Activated naive CD4-positive, alpha-beta T cell treated with anti-CD3 and anti-CD28 coated beads, Interleukin-2, amount 50 U/mL, for 24 hours (primary cell): ENCODE measurements around the gene PNKD.
A peak's percentile ranks its signal among the peaks of the same experiment; 100 is the strongest.

Experiments
- H3K27ac Mint-ChIP-seq: one replicate; pipeline ENCODE4 v1.8.0; 2021; ENCODE audit warnings: mild to moderate bottlenecking, mixed read lengths
- H3K27me3 Mint-ChIP-seq: one replicate; pipeline ENCODE4 v1.8.0; 2021; ENCODE audit warnings: mixed read lengths
- H3K36me3 Mint-ChIP-seq: one replicate; pipeline ENCODE4 v1.8.0; 2021; ENCODE audit warnings: mixed read lengths
- H3K4me1 Mint-ChIP-seq: one replicate; pipeline ENCODE4 v1.8.0; 2021; ENCODE audit warnings: mixed read lengths
- H3K4me3 Mint-ChIP-seq: one replicate; pipeline ENCODE4 v1.8.0; 2021; ENCODE audit warnings: mild to moderate bottlenecking, mixed read lengths
- H3K9me3 Mint-ChIP-seq: one replicate; pipeline ENCODE4 v1.8.0; 2021; ENCODE audit warnings: mixed read lengths

PNKD gene

DNA sequence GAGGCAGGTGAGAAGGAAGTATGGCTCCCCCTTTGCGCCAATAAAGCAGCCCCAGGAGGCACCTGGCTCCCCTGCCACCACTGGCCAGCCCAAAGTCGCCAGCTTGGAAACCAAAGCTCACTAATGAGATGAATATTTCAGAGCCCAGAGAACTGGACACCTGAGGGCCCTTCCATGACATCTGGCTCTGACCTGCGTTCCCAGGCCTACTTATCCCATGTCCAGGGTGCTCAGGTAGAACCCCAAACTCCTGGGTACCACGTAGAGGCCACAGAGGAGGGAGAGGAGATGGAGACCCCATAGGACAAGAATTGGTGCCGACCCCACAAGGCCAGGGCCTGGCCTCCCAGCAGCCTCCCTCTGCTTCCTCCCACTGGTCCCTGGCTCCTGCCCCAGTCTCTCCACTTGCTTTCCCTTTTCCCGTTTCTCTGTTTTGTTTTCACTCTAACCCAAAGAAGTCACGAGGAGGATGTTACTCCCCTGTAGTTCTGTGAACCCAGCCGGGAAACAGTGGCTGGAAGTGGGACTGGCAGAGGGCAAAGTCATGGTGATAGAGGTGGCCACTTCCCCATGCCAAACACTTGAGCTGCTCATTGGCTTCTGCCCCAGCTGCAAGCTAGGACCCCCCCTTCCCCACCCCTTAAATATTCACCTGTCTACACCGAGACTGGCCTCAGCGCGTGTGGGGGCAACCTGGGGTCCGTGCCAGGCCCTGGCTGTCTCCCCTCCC lies 21.2 kb downstream of the PNKD start:
- Mint-ChIP-seq H3K4me1 (peaks cover 61% of the 10 kb centered on the region), H3K27ac (peak overlapping the region; percentile 94)

DNA sequence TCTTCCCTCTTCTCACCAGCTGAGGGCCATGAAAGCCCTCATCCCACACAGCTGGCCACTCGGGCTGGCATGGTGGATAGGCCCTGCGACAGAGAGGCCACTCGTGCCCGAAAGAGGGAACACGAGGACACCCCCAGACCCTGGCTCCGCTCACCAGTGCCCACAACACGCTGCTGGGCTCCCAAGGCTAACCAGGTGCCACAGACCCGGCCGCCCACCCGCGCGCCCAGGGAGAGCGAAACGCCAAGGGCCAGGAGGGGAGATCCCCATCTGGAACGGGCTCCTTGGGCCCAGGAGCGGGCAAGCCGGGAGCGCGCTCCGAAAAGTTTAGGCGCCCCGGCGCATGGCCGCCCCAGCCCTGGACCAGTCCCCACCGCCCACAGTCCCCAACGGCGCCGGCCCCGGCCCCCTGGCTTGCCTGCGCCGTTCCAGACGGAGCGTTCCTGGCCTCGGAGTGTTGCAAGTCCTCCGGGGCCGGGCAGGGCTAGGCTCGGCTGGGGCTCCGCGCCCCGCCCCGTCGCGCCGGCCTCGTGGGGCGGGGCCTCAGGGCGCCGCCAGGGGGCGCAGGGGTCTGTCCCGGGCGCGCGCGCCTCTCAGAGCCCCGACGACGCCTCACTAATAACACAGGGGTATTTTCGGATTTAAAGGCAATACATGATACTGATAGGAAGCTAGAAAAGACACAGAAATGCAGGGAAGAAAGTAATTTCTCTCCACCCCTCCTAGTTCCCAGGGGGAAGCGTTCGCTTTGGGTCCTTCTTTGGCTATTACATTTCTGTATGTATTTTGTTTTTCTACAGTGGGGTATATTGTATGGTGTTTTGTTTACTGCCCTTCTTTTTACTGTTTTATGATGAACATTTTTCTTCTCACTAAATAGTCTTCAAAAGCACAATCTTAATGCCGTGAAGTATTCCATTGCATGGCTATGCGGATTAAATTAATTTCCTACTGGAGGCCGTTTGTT lies 22.0 kb downstream of the PNKD start, which contains the start of gene TMBIM1:
TMBIM1 (minus strand) TSS at position 456 of the 967 bp plus-strand sequence. CDS start 10,362 bp downstream, outside the sequence.
- Mint-ChIP-seq H3K27me3 (no peaks in the 10 kb centered on the region), H3K4me3 (peak within 1 kb of the TSS; percentile 92), H3K4me1 (peaks cover 52% of the 10 kb centered on the region), H3K9me3 (no peaks in the 10 kb centered on the region), H3K36me3 (no peaks in the 10 kb centered on the region), H3K27ac (peak within 1 kb of the TSS; percentile 94)

More for the DNA sequence above, 21.2 kb downstream of the PNKD start:
- Mint-ChIP-seq H3K4me3 (peak overlapping the region; percentile 92), H3K27me3 (no peaks in the 10 kb centered on the region), H3K9me3 (no peaks in the 10 kb centered on the region), H3K36me3 (no peaks in the 10 kb centered on the region)

DNA sequence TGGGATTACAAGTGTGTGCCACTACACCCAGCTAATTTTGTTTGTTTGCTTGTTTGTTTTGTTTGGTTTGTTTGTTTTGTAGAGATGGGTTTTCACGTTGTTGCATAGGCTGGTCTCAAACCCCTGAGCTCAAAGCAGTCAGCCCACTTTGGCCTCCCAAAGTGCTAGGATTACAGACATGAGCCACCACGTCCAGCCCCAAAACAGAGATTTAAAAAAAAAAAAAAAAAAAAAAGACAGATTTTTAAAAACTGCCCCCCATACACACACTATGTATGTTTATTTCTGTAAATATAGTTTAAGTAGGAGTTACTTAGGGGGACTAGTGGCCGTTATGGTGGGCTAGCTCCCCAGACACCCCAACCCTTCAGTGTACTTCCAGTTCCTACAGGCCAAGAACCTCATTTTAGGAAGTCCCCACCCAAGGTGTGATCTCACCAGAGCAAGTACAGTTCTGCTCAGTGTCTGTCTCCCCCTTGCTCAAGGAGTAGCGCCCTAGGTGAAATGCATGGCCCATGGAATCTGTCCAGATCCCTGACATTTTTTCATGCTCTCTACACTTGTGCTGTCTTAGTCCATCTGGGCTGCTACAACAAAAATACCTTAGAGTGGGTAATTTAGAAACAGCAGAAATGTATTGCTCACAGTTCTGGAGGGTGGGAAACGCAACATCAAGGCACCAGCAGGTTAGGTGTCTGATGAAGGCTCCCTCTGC lies 23.6 kb downstream of the PNKD start:
- peak overlapping the region; percentile 68 for H3K27ac Mint-ChIP-seq
- H3K4me1 Mint-ChIP-seq = peaks cover 40% of the 10 kb centered on the region
- no peak overlapping the region for H3K4me3 Mint-ChIP-seq

GRCh38 chr2:218294430-218295022 lies 24.2 kb downstream of the PNKD start:
- no peaks in the 10 kb centered on the region for H3K9me3 Mint-ChIP-seq
- no peak overlapping the region for H3K4me3 Mint-ChIP-seq
- H3K27ac Mint-ChIP-seq = no peak overlapping the region
- H3K4me1 Mint-ChIP-seq = peaks cover 34% of the 10 kb centered on the region
- H3K27me3 Mint-ChIP-seq = no peaks in the 10 kb centered on the region
- no peaks in the 10 kb centered on the region for H3K36me3 Mint-ChIP-seq

More for the DNA sequence above, 23.6 kb downstream of the PNKD start:
- H3K36me3 Mint-ChIP-seq = no peaks in the 10 kb centered on the region
- no peaks in the 10 kb centered on the region for H3K27me3 Mint-ChIP-seq
- no peaks in the 10 kb centered on the region for H3K9me3 Mint-ChIP-seq

DNA sequence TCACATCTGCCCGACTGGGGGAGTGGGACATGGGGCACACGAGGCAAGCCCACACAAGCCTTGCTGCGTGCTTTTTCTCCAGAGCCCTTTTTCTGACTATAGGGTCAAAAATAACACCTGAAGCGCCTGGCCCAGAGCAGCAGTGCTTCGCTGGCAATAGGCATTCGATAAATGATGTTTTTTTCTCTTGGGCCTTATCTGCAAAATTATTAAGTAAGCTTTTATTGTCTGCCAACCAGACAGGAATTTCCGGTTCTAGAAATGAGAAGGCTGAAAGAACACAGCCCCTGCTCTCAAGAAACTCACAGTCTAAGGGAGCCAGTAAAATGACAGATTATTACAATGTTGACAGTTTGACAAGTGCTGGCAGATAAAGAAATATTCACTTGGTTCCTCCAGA lies 24.7 kb downstream of the PNKD start:
- no peaks in the 10 kb centered on the region for H3K27me3 Mint-ChIP-seq
- no peak overlapping the region for H3K4me3 Mint-ChIP-seq
- no peak overlapping the region for H3K27ac Mint-ChIP-seq
- H3K36me3 Mint-ChIP-seq = no peaks in the 10 kb centered on the region
- H3K9me3 Mint-ChIP-seq = no peaks in the 10 kb centered on the region
- peaks cover 29% of the 10 kb centered on the region for H3K4me1 Mint-ChIP-seq

- Mint-ChIP-seq H3K36me3 (no peaks in the 10 kb centered on the region), H3K27me3 (no peaks in the 10 kb centered on the region), H3K4me1 (peaks cover 19% of the 10 kb centered on the region), H3K27ac (no peak overlapping the region), H3K4me3 (no peak overlapping the region), H3K9me3 (no peaks in the 10 kb centered on the region)
Measured at GRCh38 chr2:218296200-218296599, 25.9 kb downstream of the PNKD start.

GRCh38 chr2:218296847-218297246 lies 26.5 kb downstream of the PNKD start:
- no peaks in the 10 kb centered on the region for H3K36me3 Mint-ChIP-seq
- H3K4me1 Mint-ChIP-seq = peaks cover 23% of the 10 kb centered on the region
- H3K9me3 Mint-ChIP-seq = no peaks in the 10 kb centered on the region
- H3K27me3 Mint-ChIP-seq = no peaks in the 10 kb centered on the region
- H3K27ac Mint-ChIP-seq = no peak overlapping the region
- no peak overlapping the region for H3K4me3 Mint-ChIP-seq

- Mint-ChIP-seq H3K9me3 (no peaks in the 10 kb centered on the region), H3K27ac (no peak overlapping the region), H3K36me3 (no peaks in the 10 kb centered on the region), H3K4me3 (no peak overlapping the region), H3K27me3 (no peaks in the 10 kb centered on the region), H3K4me1 (peaks cover 16% of the 10 kb centered on the region)
Measured at GRCh38 chr2:218298314-218298875, 28.1 kb downstream of the PNKD start.

- peaks cover 5% of the 10 kb centered on the region for H3K4me1 Mint-ChIP-seq
- H3K4me3 Mint-ChIP-seq = no peak overlapping the region
- no peaks in the 10 kb centered on the region for H3K36me3 Mint-ChIP-seq
- H3K27me3 Mint-ChIP-seq = no peaks in the 10 kb centered on the region
- no peak overlapping the region for H3K27ac Mint-ChIP-seq
- no peaks in the 10 kb centered on the region for H3K9me3 Mint-ChIP-seq
Measured at GRCh38 chr2:218300141-218300540, 29.8 kb downstream of the PNKD start.

- Mint-ChIP-seq H3K4me3 (no peak overlapping the region), H3K27ac (no peak overlapping the region), H3K9me3 (no peaks in the 10 kb centered on the region), H3K4me1 (peaks cover 5% of the 10 kb centered on the region), H3K27me3 (no peaks in the 10 kb centered on the region), H3K36me3 (no peaks in the 10 kb centered on the region)
Measured at GRCh38 chr2:218301176-218301819, 31.0 kb downstream of the PNKD start.

DNA sequence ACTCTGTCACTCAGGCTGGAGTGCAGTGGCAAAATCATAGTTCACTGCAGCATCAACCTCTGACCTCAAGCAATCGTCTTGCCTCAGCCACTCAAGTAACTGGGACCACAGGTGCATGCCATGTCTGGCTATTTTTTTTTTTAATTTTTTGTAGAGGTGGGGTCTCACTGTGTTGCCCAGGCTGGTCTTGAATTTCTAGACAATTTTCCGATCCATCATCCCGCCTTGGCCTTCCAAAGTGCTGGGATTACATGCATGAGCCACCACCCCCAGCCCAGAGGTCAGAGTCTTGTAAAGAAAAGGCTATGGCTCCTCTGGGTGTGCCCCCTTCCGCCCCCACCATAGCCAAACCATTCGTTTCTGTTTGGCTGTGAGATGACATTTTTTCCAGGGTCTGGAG lies 35.1 kb downstream of the PNKD start:
- H3K27ac Mint-ChIP-seq = no peak overlapping the region

GRCh38 chr2:218306184-218306920 lies 36.0 kb downstream of the PNKD start:
- Mint-ChIP-seq H3K27me3 (no peaks in the 10 kb centered on the region), H3K27ac (no peak overlapping the region), H3K36me3 (no peaks in the 10 kb centered on the region), H3K4me3 (no peak overlapping the region), H3K9me3 (no peaks in the 10 kb centered on the region), H3K4me1 (peaks cover 10% of the 10 kb centered on the region)

More for the DNA sequence above, 35.1 kb downstream of the PNKD start:
- Mint-ChIP-seq H3K27me3 (no peaks in the 10 kb centered on the region), H3K36me3 (no peaks in the 10 kb centered on the region), H3K4me1 (peaks cover 13% of the 10 kb centered on the region), H3K4me3 (no peak overlapping the region), H3K9me3 (no peaks in the 10 kb centered on the region)

GRCh38 chr2:218307415-218308090 lies 37.2 kb downstream of the PNKD start:
- Mint-ChIP-seq H3K27me3 (no peaks in the 10 kb centered on the region), H3K4me3 (no peak overlapping the region), H3K36me3 (no peaks in the 10 kb centered on the region), H3K9me3 (no peaks in the 10 kb centered on the region), H3K27ac (peak overlapping the region; percentile 30), H3K4me1 (peaks cover 11% of the 10 kb centered on the region)
